Measurements from ENCODE around the gene DOK4.

DNA sequence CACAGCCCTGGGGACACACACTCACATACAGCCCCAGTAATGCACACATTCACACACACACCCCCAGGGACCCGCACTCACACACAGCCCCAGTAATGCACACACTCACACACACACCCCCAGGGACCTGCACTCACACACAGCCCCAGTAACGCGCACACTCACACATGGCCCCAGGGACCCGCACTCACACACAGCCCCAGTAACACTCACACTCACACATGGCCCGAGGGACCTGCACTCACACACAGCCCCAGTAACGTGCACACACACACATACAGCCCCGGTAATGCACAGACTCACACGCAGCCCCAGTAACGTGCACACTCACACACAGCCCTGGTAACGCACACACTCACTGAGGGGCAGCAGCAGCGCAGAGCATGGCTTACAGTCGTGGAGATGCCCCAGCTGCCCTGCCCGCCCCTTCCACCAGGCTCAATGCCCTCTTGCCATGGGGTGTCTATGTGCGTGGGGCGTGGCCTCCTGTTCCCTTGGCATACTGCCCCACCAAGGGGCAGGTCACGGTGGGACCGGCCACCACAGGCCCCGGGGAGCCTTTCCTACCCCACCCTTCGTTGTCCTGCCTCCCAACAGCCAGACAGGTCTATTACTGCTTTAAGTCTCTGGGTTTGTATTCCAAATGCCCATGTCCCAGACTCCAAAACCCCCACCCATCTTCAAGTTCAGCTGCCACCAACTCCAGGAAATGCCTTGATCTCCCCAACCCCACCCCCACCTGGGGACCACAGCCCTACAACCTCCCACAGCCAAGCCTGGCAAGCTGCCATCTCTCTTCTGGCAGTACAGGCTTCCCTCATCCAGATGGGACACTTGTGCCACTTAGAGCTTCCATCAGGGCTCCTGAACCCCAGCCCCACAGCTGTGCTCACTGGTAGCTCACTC lies 47.4 kb upstream of the DOK4 start:
- TF ChIP-seq CTCF (IDR thresholded peaks at IDR 0.05) = no peak
- no peak for TF ChIP-seq EP300 (IDR thresholded peaks at IDR 0.05)
- no peak for TF ChIP-seq POLR2A (IDR thresholded peaks at IDR 0.05)
